ENCODE data around the gene KCNB1. TPM values are rescaled to one million over a fixed set of nuclear protein-coding genes. Genes with fewer than 3 reads are reported as not detected.

The KCNB1 gene
- total RNA-seq, 1 donor from 2014 or later: 21.3 TPM

Other genes with a start within 250 kb of the KCNB1 start
- gene ZNFX1, start 204.6 kb downstream of the KCNB1 start, total RNA-seq: 48.1 and 51.6 TPM in 2 replicates
- 67.6 and 72.1 TPM in 2 replicates for gene PTGIS, start 85.5 kb upstream of the KCNB1 start, total RNA-seq
- gene B4GALT5, start 231.2 kb upstream of the KCNB1 start, total RNA-seq: 45.4 TPM in 2 replicates

Measured in osteocyte (in vitro differentiated cells).